ENCODE measurements around the gene ERVFRD-1.

Gene ERVFRD-1

GRCh38 chr6:11153447-11153846 lies 41.9 kb upstream of the ERVFRD-1 start:
- Histone ChIP-seq H3K4me1 (ENCODE audit: control insufficient read depth, insufficient read depth, low read length) (no peaks in the 10 kb centered on the region), H3K27ac (ENCODE audit: extremely low read depth, low read depth, low read length) (no peak overlapping the region), H3K9me3 (ENCODE audit: control insufficient read depth, insufficient read depth, low read depth, low read length) (no peaks in the 10 kb centered on the region; the same call in 1 of the 2 replicates), H3K36me3 (ENCODE audit: control insufficient read depth in 2 of 2, insufficient read depth in 1 of 2, low read length in 2 of 2) (no peaks in the 10 kb centered on the region), H3K4me3 (ENCODE audit: low read depth, low read length) (no peak overlapping the region)
- TF ChIP-seq ZSCAN23 (tag by site-specific recombination; IDR thresholded peaks at IDR 0.05) = no peak
- TF ChIP-seq, protein P1, sequence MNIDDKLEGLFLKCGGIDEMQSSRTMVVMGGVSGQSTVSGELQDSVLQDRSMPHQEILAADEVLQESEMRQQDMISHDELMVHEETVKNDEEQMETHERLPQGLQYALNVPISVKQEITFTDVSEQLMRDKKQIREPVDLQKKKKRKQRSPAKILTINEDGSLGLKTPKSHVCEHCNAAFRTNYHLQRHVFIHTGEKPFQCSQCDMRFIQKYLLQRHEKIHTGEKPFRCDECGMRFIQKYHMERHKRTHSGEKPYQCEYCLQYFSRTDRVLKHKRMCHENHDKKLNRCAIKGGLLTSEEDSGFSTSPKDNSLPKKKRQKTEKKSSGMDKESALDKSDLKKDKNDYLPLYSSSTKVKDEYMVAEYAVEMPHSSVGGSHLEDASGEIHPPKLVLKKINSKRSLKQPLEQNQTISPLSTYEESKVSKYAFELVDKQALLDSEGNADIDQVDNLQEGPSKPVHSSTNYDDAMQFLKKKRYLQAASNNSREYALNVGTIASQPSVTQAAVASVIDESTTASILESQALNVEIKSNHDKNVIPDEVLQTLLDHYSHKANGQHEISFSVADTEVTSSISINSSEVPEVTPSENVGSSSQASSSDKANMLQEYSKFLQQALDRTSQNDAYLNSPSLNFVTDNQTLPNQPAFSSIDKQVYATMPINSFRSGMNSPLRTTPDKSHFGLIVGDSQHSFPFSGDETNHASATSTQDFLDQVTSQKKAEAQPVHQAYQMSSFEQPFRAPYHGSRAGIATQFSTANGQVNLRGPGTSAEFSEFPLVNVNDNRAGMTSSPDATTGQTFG (tag by site-specific recombination; IDR thresholded peaks at IDR 0.05; ENCODE audit: borderline replicate concordance) = no peak
- POLR2A ChIA-PET = no interaction called here
- CTCF ChIA-PET = no interaction called here

- ChIA-PET POLR2A (no interaction called here), CTCF (interaction anchor here (2.0 to 3.0 kb wide), 2 partner anchors 9 to 19 kb away, joined by 6 to 13 read pairs; no protein-coding TSS in a partner anchor)
- no peak for TF ChIP-seq BCL11B (tag by site-specific recombination; IDR thresholded peaks at IDR 0.05; ENCODE audit: low read depth)
- no peak for TF ChIP-seq ZNF23 (tag by site-specific recombination; IDR thresholded peaks at IDR 0.05; ENCODE audit: borderline replicate concordance)
- TF ChIP-seq ZNF514 (tag by site-specific recombination; IDR thresholded peaks at IDR 0.05) = no peak
- no peak for TF ChIP-seq ZNF423 (tag by site-specific recombination; IDR thresholded peaks at IDR 0.05)
- Histone ChIP-seq H3K9me3 (ENCODE audit: control insufficient read depth, insufficient read depth, low read depth, low read length) (no peaks in the 10 kb centered on the region; the same call in 1 of the 2 replicates), H3K4me1 (ENCODE audit: control insufficient read depth, insufficient read depth, low read length) (no peaks in the 10 kb centered on the region), H3K36me3 (ENCODE audit: control insufficient read depth in 2 of 2, insufficient read depth in 1 of 2, low read length in 2 of 2) (no peaks in the 10 kb centered on the region), H3K4me3 (ENCODE audit: low read depth, low read length) (no peak overlapping the region), H3K27ac (ENCODE audit: extremely low read depth, low read depth, low read length) (no peak overlapping the region)
Observed at GRCh38 chr6:11152581-11152980, 41.1 kb upstream of the ERVFRD-1 start.

GRCh38 chr6:11151488-11151887 lies 40.0 kb upstream of the ERVFRD-1 start:
- ChIA-PET CTCF (interaction anchor here (0.6 to 3.0 kb wide), 7 partner anchors 8 to 361 kb away, joined by 3 to 13 read pairs (median 4); no protein-coding TSS in a partner anchor), POLR2A (no interaction called here)
- no peak overlapping the region for H3K4me3 ChIP-seq (ENCODE audit: low read depth, low read length)
- H3K4me1 ChIP-seq (ENCODE audit: control insufficient read depth, insufficient read depth, low read length) = no peaks in the 10 kb centered on the region
- H3K27ac ChIP-seq (ENCODE audit: extremely low read depth, low read depth, low read length) = no peak overlapping the region
- no peaks in the 10 kb centered on the region for H3K36me3 ChIP-seq (ENCODE audit: control insufficient read depth in 2 of 2, insufficient read depth in 1 of 2, low read length in 2 of 2)
- no peak for TF ChIP-seq ZNF121 (tag by site-specific recombination; IDR thresholded peaks at IDR 0.05)
- TF ChIP-seq ZNF626 (tag by site-specific recombination; IDR thresholded peaks at IDR 0.05) = no peak
- TF ChIP-seq SETDB1 (IDR thresholded peaks at IDR 0.05; ENCODE audit: insufficient read length, low read length) = no peak
- no peak for TF ChIP-seq ZNF623 (tag by site-specific recombination; IDR thresholded peaks at IDR 0.05)
- H3K9me3 ChIP-seq (ENCODE audit: control insufficient read depth, insufficient read depth, low read depth, low read length) = no peaks in the 10 kb centered on the region

DNA sequence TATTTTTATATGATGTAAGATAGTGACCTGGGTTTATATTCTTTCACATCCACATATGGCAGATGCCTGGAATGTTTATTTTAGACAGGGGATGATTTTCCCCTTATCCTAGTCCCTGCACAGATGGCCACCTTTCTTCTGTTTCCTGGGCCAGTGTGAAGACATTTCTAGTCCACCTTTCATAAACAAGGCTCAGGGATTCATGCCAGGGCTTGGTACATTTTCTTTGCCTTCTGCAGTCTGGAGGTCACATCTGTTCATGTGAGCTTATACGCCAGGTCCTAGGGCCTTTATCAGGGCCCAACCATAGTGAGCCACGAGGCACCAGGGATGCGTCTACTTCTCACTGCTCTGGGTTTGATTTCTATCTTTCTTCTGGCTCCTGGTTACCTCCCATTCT lies 38.0 kb upstream of the ERVFRD-1 start:
- CTCF ChIA-PET = no interaction called here
- TF ChIP-seq ZSCAN5A (tag by site-specific recombination; IDR thresholded peaks at IDR 0.05) (no peak), ZXDB (tag by site-specific recombination; IDR thresholded peaks at IDR 0.05) (no peak), ZNF48 (tag by site-specific recombination; IDR thresholded peaks at IDR 0.05) (no peak), ZNF830 (tag by site-specific recombination; IDR thresholded peaks at IDR 0.05; ENCODE audit: low read depth) (no peak), ZBTB49 (tag by site-specific recombination; IDR thresholded peaks at IDR 0.05; ENCODE audit: low read depth) (no peak), PRDM1 (tag by site-specific recombination; IDR thresholded peaks at IDR 0.05) (no peak), ZNF768 (tag by site-specific recombination; IDR thresholded peaks at IDR 0.05) (no peak), GFI1B (tag by site-specific recombination; IDR thresholded peaks at IDR 0.05) (no peak), ZFP37 (tag by site-specific recombination; IDR thresholded peaks at IDR 0.05) (no peak), ZNF571 (tag by site-specific recombination; IDR thresholded peaks at IDR 0.05) (no peak), ZNF529 (tag by site-specific recombination; IDR thresholded peaks at IDR 0.05; ENCODE audit: insufficient replicate concordance) (no peak)
- no peaks in the 10 kb centered on the region for H3K36me3 ChIP-seq (ENCODE audit: control insufficient read depth in 2 of 2, insufficient read depth in 1 of 2, low read length in 2 of 2)
- H3K4me3 ChIP-seq (ENCODE audit: low read depth, low read length) = no peak overlapping the region
- POLR2A ChIA-PET = no interaction called here
- H3K4me1 ChIP-seq (ENCODE audit: control insufficient read depth, insufficient read depth, low read length) = no peaks in the 10 kb centered on the region
- no peak overlapping the region for H3K27ac ChIP-seq (ENCODE audit: extremely low read depth, low read depth, low read length)
- H3K9me3 ChIP-seq (ENCODE audit: control insufficient read depth, insufficient read depth, low read depth, low read length) = no peaks in the 10 kb centered on the region
